Skin of body (tissue), 2 donors: ENCODE data around the gene MAP2K7. TPM values are rescaled to one million over a fixed set of nuclear protein-coding genes. Genes with fewer than 3 reads are reported as not detected.

Experiments used
- DNase-seq: peaks from one replicate; lab custom pipeline; 2025; lab: John Stamatoyannopoulos, UW
- total RNA-seq: library from RNA; depleted of rRNA; stranded (reverse); fragments of >200 nt; gene quantifications from one replicate; pipeline ENCODE4 v1.2.3, GENCODE V29; 2014

MAP2K7 gene
- total RNA-seq, 1 donor from 2014 or later = 9.7 TPM

DNA sequence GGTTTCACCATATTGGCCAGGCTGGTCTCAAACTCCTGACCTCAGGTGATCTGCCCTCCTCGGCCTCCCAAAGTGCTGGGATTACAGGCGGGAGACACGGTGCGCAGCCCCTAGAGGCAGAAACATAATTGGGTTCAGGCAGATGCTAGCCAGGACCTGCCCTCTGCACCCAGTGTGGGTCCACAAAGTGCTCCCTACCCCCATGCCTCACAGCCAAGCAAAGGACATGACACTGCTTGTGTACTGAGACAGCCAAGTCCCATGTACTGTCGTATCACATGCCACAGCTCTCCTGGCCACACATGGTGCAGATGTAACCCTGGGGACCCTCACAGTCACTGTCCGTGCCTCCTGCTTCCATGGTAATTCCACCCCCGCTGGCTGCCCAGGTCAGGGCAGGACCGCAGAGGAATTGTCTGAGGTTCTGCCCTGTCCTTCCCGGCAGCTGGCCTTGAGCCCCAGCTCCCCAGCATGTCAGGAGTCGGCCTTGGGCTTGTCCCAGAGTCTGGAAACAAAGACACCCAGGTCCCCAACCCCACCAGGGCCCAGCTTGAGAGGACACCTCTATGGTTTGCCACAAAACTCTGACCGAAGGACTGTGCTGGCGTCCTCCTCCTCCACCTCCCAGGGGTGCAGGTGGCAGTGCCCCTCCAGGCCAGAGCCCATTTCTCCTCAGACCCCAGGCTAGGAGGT, 37.1 kb upstream of the MAP2K7 start:
- DNase-seq = no peak

DNA sequence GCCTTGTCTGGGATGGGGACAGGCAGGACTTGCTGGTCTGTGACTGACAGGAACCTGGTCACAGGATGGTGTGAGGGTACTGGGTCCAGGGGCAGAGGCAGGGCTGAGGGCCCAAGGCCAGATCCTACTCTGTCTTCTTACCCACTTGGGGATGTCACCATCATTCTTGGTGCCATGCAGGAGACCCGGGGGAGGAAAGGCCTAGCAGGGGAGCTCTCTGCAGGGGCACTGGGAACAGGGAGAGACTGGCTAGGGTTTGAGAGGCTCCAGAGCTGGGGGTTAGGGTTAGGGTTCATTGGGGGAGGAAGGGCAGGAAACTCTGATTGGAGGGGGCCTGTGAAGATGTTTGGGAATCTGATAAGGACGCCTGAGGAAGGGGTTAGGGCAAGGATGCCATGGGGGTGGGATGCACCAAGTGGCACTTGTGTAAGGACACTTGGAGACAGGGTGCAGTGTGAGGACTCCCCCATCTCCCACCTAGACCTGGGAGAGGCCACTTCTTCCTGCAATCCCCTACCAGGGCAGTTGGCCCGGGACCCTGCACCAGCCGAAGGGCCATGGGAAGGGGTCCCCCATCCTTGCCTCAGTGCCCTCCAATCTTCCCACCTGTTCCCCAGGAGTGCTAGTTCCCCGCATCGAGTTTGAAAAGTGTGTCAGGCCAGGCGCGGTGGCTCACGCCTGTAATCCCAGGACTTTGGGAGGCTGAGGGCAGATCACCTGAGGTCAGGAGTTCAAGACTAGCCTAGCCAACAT, 36.4 kb upstream of the MAP2K7 start:
- no peak for DNase-seq

DNA sequence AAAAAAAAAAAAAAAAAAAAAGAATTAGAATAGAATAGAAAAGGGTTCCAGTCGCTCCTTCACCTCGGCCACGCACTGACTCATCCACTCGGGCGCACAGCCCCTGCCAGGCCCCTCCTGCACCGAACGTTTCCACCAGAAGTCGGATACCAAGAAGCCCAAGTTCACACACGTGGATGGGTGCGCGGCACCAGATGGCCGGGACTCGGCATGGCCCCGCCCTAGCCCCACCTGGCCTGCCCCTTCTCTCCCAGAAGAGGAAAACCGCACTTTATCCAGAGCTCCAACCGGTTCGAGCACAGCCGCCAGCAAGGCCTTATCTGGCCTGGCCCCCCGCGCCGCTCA, 35.4 kb upstream of the MAP2K7 start:
- no peak for DNase-seq

DNA sequence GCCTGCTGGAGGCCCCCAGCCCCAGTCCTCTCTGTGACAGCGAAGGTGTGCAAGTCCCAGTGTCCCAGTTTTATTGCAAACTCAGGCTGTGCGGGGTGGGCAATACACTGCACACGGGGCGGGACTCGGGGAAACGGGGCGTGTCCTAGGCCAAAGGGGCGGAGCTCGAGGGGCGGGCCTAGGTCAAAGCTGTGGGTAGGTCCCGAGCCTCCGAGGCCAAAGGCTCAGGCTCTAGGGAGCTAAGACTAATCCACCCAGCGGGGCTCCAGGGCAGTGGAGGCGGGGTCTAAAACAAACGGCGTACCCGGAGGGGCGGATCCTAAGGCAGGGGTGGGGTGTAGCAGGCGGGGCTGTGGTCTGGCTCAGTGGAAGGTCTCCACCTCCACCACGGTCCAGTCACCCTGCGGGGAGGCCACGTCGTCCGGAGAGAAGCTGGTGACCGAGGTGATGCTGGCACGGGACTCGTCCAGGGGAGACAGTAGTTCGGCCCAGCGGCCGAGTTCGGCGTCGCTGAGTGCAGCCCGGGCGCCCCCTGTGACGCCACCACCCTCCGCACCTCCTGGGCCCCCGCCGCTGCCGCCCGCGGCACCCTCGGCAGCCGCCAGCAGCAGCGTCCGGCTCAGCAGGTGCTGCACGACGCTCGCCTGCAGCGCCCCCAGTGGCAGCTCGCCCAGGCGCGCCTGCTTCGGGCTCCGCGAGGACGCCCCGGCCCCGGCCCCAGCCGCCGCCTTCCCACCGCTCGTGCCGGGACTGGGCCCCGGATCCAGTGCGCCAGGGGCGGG, 34.8 kb upstream of the MAP2K7 start:
- DNase-seq = no peak

DNA sequence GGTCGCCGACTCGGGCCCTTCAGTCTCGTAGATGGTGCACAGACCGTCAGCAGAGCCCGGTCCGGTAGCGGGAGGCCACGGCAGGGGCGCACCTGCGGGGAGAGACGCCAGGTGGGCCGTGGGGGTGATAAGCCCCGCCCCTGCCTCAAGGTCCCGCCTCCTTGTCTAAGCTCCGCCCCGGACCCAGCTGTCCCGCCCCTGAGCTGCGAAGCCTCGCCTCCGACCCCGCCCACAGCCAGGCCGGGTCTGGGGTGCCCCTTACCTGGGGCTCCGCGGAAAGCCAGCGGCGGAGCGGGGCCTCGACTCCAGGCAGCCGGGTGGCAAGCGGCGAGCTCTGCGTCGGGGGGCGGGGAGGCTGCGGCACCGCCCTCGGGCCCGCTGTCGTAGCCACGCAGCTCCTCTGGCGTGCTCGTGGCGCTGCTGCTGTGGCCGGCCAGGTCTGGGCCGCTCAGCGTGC, 34.2 kb upstream of the MAP2K7 start:
- DNase-seq = no peak

DNA sequence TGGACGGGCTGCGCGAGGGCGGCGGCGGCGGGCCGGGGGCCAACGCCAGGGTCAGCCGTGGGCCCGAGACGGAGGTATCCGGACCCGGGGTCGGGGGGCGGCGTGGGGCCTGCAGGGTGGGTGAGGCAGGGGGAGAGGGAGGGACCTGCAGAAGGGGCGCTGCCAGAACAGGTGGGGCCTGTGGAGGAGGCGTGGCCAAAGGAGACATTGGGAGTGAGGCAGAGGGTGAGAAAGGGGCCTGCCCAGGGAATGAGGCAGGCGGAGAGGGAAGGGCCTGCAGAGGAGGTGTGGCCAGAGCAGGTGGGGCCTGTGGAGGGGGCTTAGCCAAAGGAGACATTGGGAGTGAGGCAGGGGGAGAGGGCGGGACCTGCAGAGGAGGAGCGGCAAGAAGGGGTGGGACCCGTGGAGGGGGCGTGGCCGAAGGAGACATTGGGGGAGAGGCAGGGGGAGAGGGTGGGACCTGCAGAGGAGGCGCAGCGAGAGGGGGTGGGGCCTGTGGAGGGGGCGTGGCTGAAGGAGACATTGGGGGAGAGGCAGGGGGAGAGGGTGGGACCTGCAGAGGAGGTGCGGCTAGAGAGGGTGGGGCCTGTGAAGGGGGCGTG, 33.7 kb upstream of the MAP2K7 start:
- DNase-seq = no peak

DNA sequence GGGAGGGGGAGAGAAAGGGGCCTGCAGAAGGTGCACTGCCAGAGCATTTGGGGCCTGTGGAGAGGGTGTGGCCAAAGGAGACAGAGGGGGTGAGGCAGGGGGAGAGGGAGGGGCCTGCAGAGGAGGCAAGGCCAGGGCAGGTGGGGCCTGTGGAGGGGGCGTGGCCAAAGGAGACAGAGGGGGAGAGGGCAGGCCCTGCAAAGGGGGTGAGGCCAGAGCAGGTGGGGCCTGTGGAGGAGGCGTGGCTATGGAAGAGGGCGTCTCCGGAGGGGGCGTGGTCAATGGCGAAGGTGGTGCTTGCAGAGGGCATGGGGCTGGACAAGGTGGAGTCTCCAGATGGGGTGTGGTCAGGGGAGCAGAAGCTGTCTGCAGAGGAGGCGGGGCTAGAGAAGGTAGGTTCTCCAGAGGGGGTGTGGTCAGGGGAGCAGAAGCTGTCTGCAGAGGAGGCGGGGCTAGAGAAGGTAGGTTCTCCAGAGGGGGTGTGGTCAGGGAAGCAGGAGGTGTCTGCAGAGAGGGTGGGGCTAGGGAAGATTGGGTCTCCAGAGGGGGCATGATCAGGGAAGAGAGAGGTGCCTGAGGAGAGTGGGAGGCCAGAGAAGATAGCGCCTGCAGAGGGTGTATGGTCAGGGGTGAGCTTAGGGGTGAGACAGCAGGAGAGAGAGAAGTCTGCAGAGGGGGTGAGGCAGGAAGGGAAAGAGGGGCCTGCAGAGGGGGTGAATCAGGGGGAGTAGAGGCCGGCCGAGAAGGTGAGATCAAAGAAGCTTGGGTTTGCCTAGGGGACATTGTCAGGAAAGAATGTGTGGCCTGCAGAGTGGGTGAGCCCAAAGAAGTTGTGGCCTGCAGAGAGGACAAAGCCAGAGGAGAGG, 32.9 kb upstream of the MAP2K7 start:
- no peak for DNase-seq

DNA sequence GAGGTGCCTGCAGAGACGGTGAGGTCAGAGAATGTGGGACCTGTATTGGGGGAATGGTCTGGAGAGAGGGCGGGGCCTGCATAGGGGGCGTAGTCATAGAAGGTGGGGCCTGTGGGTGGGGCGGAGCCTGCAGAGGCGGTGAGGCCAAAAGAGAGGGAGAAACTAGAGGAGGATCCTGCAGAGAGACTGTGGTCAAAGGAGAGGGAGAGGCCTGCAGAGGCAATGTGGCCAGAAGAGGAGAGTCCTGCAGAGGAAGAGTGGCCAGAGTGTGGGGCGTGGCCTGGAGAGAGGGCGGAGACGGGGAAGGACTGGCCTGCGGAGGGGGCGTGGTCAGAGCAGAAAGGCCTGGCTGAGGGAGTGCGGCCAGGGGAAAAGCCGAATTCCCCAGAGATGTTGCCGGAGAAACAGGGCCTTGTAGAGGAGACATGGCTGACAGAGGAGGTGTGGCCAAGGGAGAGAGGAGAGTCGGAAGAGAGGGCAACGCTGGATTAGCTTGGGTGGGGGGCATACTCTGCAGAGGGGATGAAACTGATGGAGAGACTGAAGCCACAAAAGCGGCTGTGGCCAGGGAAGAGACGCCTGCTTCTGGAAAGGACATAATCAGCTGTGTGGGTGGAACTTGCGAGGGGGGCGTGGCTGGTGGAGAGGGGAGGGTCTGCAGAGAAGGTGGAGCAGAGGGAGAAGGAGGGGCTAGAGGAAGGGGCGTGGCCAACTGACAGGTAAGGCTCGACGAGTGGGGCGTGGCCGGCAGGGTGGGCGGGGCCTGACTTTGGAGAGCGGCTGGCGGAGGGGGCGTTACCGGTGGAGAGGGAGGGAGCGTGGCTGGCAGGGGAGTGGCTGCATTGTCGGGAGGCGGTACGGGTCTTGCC, 32.0 kb upstream of the MAP2K7 start:
- DNase-seq = no peak

DNA sequence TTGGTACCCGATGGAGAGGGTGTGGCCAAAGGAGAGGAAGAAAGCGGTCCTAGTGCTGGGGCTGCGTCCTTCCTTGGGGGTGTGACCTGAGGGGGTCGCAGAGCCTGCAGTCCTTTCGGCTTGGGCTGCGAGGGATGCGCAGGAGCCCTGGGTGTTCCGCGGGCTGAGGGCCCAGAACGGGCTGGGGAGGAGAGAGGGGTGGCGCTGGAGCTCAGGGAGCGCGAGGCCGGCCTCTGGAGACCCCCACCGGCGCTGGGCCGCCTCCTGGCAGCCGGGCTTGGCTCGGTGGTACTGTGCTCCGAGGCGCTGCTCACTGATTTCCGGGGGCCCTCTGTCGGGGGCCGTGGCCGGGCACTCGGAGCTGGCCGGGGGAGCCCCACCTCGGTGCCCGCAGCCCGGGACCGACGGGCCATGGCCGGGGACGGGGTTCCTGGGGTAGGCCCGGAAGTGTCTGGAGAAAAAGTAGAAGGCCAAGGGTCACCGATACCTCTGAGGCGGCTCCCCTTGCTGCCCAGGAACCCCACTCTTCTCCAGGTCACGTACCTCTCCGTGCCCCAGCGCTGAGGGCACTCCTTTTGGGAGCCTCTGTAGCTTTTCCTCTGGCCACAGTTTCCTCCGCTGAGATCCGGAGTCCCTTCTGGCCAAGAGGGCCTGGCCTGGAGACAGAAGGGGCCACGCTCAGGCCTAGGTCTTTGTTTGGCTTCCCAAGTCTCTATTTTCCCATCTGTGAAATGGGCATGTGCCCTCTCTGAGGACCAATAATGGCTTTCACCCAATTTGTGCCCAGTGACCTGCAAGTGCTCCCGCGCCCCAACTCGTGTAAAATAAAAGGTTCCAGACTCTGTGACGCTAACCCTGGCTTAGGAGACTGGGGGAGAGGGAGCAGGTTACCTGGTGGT, 31.1 kb upstream of the MAP2K7 start:
- DNase-seq = no peak

DNA sequence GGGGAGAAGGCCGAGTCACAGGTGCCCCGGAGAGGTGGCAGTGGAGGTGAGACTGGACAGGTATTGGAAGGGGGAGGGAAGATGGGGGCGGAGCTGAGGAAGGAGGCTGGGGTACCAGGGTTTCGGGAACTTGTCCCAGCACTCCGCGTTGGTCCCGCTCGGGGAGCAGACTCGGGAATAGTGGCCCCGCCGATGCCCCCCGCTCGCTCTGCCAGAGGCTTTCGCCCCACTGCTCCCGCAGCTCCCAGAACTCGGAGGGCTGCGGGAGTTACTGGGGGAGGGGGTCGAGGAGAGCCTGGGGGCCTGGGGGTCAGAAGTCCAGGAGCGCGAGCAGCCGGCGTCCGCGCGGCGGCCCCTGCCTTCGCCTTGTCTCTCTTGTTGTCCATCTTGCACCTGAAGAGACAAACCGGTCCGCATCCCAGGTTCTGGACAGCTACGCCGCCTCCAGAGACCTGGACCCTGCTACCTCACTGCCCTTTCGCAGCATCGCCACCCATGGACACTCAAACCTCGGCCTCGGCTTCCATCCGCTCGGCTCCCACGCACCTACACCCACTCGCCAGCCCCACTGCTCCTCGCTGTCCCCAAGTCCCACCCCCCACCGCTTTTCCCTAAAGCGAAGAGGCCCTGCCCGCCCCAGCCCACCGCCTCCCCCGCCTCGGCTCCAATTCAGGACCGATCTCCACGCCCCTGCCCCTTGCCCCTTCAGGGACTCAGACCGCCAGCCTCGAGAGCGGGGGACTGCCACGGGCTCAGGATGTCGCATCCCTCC, 30.2 kb upstream of the MAP2K7 start:
- no peak for DNase-seq

DNA sequence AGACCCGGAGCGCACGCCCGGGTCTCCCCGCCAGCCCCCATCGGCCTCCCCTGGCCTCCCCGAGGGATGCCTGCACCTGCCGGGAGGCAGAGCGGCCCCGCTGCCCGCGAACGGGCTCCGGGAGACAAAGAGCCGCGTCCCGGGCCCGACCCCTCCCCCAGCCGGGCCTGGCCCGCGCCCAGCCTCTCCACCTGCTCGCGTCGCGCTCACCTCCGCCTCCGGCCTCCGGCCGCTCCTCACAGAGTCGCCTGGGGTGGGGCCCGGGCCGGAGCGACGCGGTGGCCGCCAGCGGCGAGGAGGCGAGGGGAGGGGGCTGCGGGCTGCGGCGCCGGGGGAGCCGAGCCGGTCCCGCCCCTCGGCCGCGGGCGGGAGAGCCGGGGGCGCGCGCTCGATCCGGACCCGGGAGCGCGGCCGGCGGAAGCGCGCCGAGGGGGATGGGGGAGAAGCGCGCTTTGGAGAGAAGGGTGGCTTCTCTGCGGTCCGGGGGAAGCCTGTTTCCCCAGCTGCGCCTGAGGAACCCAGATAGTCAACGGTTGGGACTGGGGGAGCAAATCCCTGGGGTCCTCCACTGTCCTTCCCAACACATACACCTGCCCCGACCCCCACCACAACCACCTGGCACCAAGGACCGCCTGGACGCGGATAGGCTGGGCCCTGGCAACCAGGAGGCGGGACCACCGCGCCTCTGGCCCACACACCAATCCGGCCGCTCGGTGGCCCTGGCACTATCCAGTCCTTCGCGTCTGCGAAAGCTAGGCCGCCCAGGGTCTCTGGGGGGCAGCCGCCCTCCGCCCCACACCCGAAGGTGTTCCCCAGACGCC, 29.4 kb upstream of the MAP2K7 start, which contains the start of gene PRR36:
PRR36 (minus strand) TSS at position 315 of the 821 bp plus-strand sequence. CDS start 701 bp downstream, outside the sequence.
- no peak for DNase-seq

DNA sequence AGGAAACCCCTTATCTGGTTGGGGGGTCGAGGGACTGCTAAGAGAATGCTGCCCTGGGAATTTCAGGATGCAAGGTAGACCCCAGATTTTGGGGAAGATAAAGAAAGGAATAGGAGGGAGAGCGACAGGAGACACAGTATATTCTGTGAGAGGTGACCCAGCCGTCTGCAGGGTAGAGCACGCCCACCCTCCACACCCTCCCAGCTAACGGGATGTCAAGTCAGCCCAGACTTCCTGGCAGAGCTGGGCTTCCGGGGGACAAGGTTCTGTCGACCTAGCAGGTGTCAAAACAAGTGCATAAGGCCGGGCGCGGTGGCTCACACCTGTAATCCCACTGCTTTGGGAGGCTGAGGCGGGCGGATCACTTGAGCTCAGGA, 28.8 kb upstream of the MAP2K7 start:
- DNase-seq = no peak

DNA sequence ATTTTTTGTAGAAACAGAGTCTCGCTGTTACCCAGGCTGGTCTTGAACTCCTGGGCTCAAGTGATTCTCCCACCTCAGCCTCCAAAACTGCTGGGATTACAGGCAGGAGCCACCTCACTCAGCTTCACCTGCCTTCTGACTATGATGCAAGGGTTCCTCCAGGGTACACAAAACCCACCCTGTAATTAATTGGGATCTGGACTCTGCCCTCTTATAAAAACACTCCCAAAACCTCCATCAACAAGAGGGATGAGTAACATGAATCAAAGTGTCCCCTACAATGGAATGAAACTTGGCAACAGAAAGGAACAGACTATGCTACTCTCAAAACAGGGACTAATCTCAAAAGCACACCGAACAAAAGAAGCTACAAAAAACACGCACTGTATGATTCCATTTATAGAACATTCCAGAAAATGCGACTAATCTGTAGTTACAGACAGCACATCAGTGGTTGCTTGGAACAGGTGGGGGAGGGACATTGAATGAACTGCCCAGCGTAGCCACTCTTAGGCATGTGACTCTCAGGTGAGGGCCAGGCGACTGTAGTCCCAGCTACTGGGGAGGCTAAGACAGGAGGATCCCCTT, 26.3 kb upstream of the MAP2K7 start:
- no peak for DNase-seq

DNA sequence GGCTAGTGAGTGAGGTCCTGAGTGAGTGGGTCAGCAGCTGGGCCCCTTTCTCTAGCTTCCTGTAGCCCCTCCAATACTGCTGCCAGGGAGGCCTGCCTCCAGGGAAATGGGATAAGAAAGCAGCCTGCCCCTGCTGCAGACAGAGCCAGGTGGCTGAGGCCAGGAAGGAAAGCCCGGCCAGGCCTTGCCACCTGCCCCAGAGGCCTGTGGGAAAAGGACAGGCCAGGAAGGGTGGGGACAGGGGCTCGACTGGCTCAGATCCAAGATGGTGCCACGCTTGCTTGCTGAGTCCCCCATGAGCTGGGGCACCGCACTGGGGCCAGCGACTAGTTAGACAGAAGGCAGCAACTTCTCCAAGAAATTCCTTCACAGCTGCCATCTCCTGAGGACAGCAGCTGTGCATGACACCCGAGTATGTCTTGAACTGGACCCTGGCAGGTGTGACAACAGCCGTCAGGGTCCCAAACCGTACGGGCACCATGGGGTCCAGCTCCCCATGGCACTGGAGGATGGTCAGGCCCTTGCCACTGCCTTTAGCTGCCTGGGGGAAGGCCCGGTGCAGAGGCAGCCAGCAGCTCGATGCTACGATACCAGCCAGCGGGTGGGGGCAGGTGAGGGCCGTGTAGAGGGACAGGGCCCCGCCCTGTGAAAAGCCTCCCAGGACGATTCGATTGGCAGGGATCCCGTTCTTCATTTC, 24.4 kb upstream of the MAP2K7 start:
- no peak for DNase-seq

DNA sequence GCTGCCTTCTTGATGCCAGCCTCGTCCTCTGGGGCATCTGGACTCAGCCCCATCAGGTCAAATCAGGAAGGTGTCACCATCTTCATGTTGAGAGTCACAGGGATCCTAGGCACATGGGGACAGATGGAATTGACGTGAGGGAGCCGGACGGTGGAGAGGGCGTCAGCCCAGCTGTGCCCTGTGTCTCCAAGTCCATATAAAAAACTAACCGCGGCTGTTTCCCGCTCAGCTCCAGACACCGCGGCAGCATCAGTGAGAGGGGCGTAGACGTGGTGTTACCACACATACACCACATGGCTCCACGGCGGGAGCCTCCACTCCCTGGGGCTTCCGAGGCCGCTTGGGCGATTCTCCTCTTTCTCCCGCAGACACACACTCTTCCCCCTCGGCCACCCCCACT, 23.8 kb upstream of the MAP2K7 start:
- DNase-seq = no peak

DNA sequence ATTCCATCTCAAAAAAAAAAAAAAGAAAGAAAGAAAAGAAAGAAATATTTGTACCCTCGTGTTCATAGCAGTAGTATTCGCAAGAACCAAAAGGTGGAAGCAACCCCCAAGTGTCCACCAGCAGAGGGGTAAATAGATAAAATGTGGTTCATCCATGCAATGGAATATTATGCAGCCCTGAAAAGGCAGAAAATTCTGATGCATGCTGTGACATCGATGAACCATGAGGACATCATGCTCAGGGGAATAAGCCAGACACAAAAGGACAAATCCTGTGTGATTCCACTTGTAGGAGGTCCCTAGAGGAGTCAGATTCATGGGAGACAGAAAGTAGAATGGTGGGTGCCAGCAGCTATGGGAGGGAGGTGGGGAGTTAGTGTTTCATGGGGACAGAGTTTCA, 21.8 kb upstream of the MAP2K7 start:
- no peak for DNase-seq
